ENCODE measurements around the gene ADGRA1. TPM values are rescaled to one million over a fixed set of nuclear protein-coding genes. Genes with fewer than 3 reads are reported as not detected.

Gene ADGRA1
- total and polyA plus RNA-seq, 2 of the 13 experiments (the other 11 are each of a cell fraction or from before 2014, with no cell fraction given), result not detected

DNA sequence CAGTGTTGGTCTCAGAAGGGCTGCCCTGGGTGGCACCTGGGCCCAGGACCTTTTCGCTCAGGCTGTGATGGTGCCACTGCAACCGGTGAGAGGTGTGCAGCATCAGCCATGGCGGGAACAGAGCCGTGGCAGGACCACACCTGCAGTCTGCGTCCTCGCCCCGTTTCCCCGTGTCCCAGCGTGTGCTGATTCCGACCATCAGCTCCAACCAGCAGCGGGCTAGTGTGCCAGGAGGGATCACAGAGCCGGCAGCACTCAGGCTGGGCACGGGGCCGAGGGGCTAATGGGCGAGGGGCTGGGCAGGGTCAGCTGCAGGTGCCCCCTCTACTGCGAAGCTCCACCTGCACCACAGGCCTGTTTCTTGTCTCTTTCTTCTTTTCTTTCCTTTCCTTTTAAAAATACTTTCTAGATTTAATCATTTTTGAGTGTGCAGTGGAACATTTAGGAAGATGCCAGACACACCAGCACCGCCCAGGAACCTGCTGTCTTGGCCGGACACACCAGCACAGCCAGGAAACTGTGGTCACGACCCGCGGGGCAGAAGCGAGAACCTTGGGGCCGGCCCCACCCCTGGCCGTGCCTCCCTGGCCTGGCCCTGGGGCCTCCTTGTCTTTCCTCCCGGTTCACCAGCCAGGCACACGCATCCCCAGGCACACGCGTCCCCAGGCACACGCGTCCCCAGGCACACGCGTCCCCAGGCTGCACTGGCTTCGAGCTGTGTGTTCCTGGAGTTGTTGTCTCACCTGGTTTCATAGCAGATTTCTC lies 34.6 kb downstream of the ADGRA1 start:
- Histone ChIP-seq H3K4me2 (ENCODE audit: low read depth, low read length) (no peak overlapping the region), H3K9ac (ENCODE audit: insufficient read depth, low read depth, low read length) (no peak overlapping the region), H3K36me3 (replicated peaks in 1 of 2; ENCODE audit: control insufficient read depth in 1 of 2, insufficient read depth in 2 of 2, low read length in 2 of 2) (no peaks in the 10 kb centered on the region), H3K27ac (ENCODE audit: extremely low read length, insufficient read depth, low read length) (no peak overlapping the region), H3K4me1 (ENCODE audit: insufficient read depth, low read length) (no peaks in the 10 kb centered on the region), H2AFZ (ENCODE audit: low read length) (no peak overlapping the region), H3K79me2 (ENCODE audit: insufficient read depth, low read length) (no peaks in the 10 kb centered on the region), H3K9me3 (ENCODE audit: low read length) (no peaks in the 10 kb centered on the region), H4K20me1 (ENCODE audit: insufficient read depth, low read length) (peaks cover 6% of the 10 kb centered on the region; the same call in 1 of the 2 replicates), H3K4me3 (replicated peaks in 1 of 3; ENCODE audit: insufficient read depth in 1 of 3, low read depth in 2 of 3, low read length in 3 of 3) (no peak overlapping the region), H3K27me3 (ENCODE audit: control insufficient read depth in 1 of 2, insufficient read depth in 2 of 2, low read length in 2 of 2) (peaks cover 8 to 37% of the 10 kb centered on the region in 2 experiments; a peak in 4 of 5 replicates)
- in situ Hi-C loops (cut with HindIII; ENCODE audit: extremely low pct_ligation_motif_present, low pct_unique_long_range_greater_than_20kb) (loop anchor here (10.0 kb wide), 1 partner anchor 178 kb away; the partner anchor contains the start of gene CFAP46), intact Hi-C loops (cut with micrococcal nuclease; ENCODE audit: unreplicated experiment) (loop anchor here (5.0 kb wide), 1 partner anchor 185 kb away; no protein-coding TSS in a partner anchor)
- ChIA-PET CTCF (ENCODE audit: low intra/inter-chr PET ratio, low total read pairs) (no interaction called here), POLR2A (no interaction called here)
- no TSS peak for BruUV-seq (replicated peaks)
- ATAC-seq (no peak), DNase-seq (ENCODE audit: low spot score) (no peak), FAIRE-seq (no peak)
- 44% methylated on average over 21 of the region's 33 CpGs for WGBS (ENCODE audit: low lambda C conversion rate)
- TF ChIP-seq, protein P1, sequence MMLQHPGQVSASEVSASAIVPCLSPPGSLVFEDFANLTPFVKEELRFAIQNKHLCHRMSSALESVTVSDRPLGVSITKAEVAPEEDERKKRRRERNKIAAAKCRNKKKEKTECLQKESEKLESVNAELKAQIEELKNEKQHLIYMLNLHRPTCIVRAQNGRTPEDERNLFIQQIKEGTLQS (CRISPR knock-in tag; IDR thresholded peaks at IDR 0.05), result no peak
- TF ChIP-seq ZNF563 (CRISPR knock-in tag; IDR thresholded peaks at IDR 0.05) (no peak), ARHGAP35 (CRISPR knock-in tag; IDR thresholded peaks at IDR 0.05; ENCODE audit: borderline replicate concordance) (no peak), ZNF660 (CRISPR knock-in tag; IDR thresholded peaks at IDR 0.05; ENCODE audit: borderline replicate concordance, low read depth) (no peak), RXRA (CRISPR knock-in tag; IDR thresholded peaks at IDR 0.05) (no peak), NFRKB (IDR thresholded peaks at IDR 0.05) (no peak), HOXA7 (CRISPR knock-in tag; IDR thresholded peaks at IDR 0.05) (no peak)
- TF ChIP-seq, protein P2, sequence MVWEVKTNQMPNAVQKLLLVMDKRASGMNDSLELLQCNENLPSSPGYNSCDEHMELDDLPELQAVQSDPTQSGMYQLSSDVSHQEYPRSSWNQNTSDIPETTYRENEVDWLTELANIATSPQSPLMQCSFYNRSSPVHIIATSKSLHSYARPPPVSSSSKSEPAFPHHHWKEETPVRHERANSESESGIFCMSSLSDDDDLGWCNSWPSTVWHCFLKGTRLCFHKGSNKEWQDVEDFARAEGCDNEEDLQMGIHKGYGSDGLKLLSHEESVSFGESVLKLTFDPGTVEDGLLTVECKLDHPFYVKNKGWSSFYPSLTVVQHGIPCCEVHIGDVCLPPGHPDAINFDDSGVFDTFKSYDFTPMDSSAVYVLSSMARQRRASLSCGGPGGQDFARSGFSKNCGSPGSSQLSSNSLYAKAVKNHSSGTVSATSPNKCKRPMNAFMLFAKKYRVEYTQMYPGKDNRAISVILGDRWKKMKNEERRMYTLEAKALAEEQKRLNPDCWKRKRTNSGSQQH (CRISPR knock-in tag; IDR thresholded peaks at IDR 0.05; ENCODE audit: low read depth), result no peak

Data from HepG2 (cell line).